Suprapubic skin (tissue), 4 donors: Measurements from ENCODE around the gene DENND4C.

Source experiments
- EP300 ChIP-seq: sonication (generic); formaldehyde crosslinking; IDR thresholded peaks from one replicate; pipeline ENCODE4 v1.6.1; 2017; ENCODE audit warnings: antibody characterized with exemption
- POLR2A ChIP-seq, 2 donors: fragments of 450-650 bp; IDR thresholded peaks; one replicate each; pipeline ENCODE4 v1.6.1; 2017; ENCODE audit warnings: antibody characterized with exemption in 2 of 2, mild to moderate bottlenecking in 2 of 2, moderate library complexity in 2 of 2
- POLR2AphosphoS5 ChIP-seq, 3 donors: sonication (generic); formaldehyde crosslinking; IDR thresholded peaks; one replicate each; pipeline ENCODE4 v1.6.1; 2017; ENCODE audit warnings: antibody characterized with exemption in 3 of 3
- TF ChIP-seq, protein P1 (sequence below), 2 donors: fragments of 200-600 bp in 1 of 2; fragments of 450-650 bp in 1 of 2; sonication (generic) in 1 of 2; IDR thresholded peaks; one replicate each; pipeline ENCODE4 v1.5.1; 2016 to 2019; ENCODE audit warnings: antibody characterized with exemption in 2 of 2, mild to moderate bottlenecking in 1 of 2, moderate library complexity in 1 of 2

DNA sequence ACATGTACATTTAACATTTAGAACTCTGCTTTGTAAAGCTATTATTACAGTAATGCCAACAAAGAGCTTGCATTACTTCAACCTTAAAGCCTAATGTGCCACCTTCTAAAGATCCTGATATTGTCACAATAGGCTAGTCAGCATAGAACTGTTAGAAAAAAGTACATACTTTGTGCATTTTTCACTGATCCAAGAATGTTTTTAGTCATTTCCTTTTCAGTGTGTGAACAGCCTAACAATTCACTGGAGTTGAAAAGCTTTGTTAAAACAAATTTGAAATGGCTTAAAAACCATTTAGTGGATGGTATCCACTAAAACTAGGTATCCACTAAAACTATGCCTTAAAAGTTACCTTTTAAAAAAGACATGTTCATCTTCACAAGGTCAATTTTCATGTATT, 145.0 kb downstream of the DENND4C start:
- TF ChIP-seq, protein P1, sequence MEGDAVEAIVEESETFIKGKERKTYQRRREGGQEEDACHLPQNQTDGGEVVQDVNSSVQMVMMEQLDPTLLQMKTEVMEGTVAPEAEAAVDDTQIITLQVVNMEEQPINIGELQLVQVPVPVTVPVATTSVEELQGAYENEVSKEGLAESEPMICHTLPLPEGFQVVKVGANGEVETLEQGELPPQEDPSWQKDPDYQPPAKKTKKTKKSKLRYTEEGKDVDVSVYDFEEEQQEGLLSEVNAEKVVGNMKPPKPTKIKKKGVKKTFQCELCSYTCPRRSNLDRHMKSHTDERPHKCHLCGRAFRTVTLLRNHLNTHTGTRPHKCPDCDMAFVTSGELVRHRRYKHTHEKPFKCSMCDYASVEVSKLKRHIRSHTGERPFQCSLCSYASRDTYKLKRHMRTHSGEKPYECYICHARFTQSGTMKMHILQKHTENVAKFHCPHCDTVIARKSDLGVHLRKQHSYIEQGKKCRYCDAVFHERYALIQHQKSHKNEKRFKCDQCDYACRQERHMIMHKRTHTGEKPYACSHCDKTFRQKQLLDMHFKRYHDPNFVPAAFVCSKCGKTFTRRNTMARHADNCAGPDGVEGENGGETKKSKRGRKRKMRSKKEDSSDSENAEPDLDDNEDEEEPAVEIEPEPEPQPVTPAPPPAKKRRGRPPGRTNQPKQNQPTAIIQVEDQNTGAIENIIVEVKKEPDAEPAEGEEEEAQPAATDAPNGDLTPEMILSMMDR (IDR thresholded peaks at IDR 0.05), result no peak
- TF ChIP-seq POLR2AphosphoS5 (IDR thresholded peaks at IDR 0.05) (no peak), EP300 (no peak), POLR2A (IDR thresholded peaks at IDR 0.05) (no peak)
